Thyroid gland (tissue), 4 donors: ENCODE measurements around the gene COL27A1.

Experiments
- CTCF ChIP-seq, 6 experiments: fragments of 200-600 bp in 3 of 6; fragments of 450-650 bp in 3 of 6; sonication (generic) in 3 of 6; IDR thresholded peaks; one replicate each; pipeline ENCODE4 v1.5.1; 2016 to 2019; ENCODE audit warnings: antibody characterized with exemption in 6 of 6, mild to moderate bottlenecking in 2 of 6, inconsistent platforms in 1 of 6, moderate library complexity in 1 of 6
- POLR2A ChIP-seq, 2 donors: fragments of 450-650 bp; IDR thresholded peaks; one replicate each; pipeline ENCODE4 v1.6.1; 2017; ENCODE audit warnings: antibody characterized with exemption in 2 of 2, mild to moderate bottlenecking in 2 of 2, moderate library complexity in 1 of 2

- no peak for TF ChIP-seq CTCF (IDR thresholded peaks at IDR 0.05)
- no peak for TF ChIP-seq POLR2A (IDR thresholded peaks at IDR 0.05)
Observed at GRCh38 chr9:114282926-114283325, 127.6 kb downstream of the COL27A1 start.
